PC-9 (cell line): Measurements from ENCODE around the gene TMEM232.

ENCODE experiments used
- EZH2 ChIP-seq: fragments of 200-600 bp; sonication (generic); IDR thresholded peaks from 2 replicates; pipeline ENCODE4 v1.8.0; 2017; ENCODE audit warnings: antibody characterized with exemption, low read depth
- TF ChIP-seq, protein P1 (sequence below): fragments of 200-600 bp; sonication (generic); conservative IDR thresholded peaks from 2 replicates; pipeline ENCODE4 v1.6.1; 2017; ENCODE audit warnings: mixed run types, antibody characterized with exemption, mild to moderate bottlenecking, moderate library complexity

GRCh38 chr5:110507972-110508371 is 218.5 kb downstream of the TMEM232 start:
- TF ChIP-seq, protein P1, sequence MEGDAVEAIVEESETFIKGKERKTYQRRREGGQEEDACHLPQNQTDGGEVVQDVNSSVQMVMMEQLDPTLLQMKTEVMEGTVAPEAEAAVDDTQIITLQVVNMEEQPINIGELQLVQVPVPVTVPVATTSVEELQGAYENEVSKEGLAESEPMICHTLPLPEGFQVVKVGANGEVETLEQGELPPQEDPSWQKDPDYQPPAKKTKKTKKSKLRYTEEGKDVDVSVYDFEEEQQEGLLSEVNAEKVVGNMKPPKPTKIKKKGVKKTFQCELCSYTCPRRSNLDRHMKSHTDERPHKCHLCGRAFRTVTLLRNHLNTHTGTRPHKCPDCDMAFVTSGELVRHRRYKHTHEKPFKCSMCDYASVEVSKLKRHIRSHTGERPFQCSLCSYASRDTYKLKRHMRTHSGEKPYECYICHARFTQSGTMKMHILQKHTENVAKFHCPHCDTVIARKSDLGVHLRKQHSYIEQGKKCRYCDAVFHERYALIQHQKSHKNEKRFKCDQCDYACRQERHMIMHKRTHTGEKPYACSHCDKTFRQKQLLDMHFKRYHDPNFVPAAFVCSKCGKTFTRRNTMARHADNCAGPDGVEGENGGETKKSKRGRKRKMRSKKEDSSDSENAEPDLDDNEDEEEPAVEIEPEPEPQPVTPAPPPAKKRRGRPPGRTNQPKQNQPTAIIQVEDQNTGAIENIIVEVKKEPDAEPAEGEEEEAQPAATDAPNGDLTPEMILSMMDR, result no peak
- TF ChIP-seq EZH2, result no peak
